ENCODE results near the gene NPBWR2. TPM values are rescaled to one million over a fixed set of nuclear protein-coding genes. Genes with fewer than 3 reads are reported as not detected.

NPBWR2 gene
- total and polyA plus RNA-seq, 9 donors: not detected

GRCh38 chr20:64065062-64065973 is 42.0 kb downstream of the NPBWR2 start:
- no peaks in the 10 kb centered on the region for H3K27me3 ChIP-seq (ENCODE audit: control insufficient read depth, insufficient read depth, low read length)
- no peak for DNase-seq
- H3K27ac ChIP-seq (ENCODE audit: low read length): no peak overlapping the region
- peaks cover 15% of the 10 kb centered on the region for H3K36me3 ChIP-seq (ENCODE audit: control insufficient read depth, insufficient read depth, low read length)
- peaks cover 28% of the 10 kb centered on the region for H3K4me1 ChIP-seq (ENCODE audit: control insufficient read depth, insufficient read depth, low read length)
- H3K4me3 ChIP-seq (ENCODE audit: low read length): no peak overlapping the region
- 41% methylated on average over 26 of the region's 27 CpGs for WGBS (ENCODE audit: insufficient coverage)
- no peaks in the 10 kb centered on the region for H3K9me3 ChIP-seq (replicated peaks; ENCODE audit: control insufficient read depth, low read depth, low read length)

GRCh38 chr20:64064145-64064698 is 43.1 kb downstream of the NPBWR2 start:
- peak overlapping the region; percentile 87 for H3K4me3 ChIP-seq (ENCODE audit: low read length)
- DNase-seq: no peak
- H3K9me3 ChIP-seq (replicated peaks; ENCODE audit: control insufficient read depth, low read depth, low read length): no peaks in the 10 kb centered on the region
- WGBS (ENCODE audit: insufficient coverage): 31% methylated on average over 3 of the region's 12 CpGs
- H3K27me3 ChIP-seq (ENCODE audit: control insufficient read depth, insufficient read depth, low read length): no peaks in the 10 kb centered on the region
- H3K4me1 ChIP-seq (ENCODE audit: control insufficient read depth, insufficient read depth, low read length): peaks cover 26% of the 10 kb centered on the region
- H3K27ac ChIP-seq (ENCODE audit: low read length): no peak overlapping the region
- peaks cover 7% of the 10 kb centered on the region for H3K36me3 ChIP-seq (ENCODE audit: control insufficient read depth, insufficient read depth, low read length)

- H3K4me1 ChIP-seq (ENCODE audit: control insufficient read depth, insufficient read depth, low read length): peaks cover 26% of the 10 kb centered on the region
- H3K4me3 ChIP-seq (ENCODE audit: low read length): peak overlapping the region; percentile 87
- WGBS (ENCODE audit: insufficient coverage): under 1% methylated on average over 50 of the region's 51 CpGs
- peaks cover 4% of the 10 kb centered on the region for H3K36me3 ChIP-seq (ENCODE audit: control insufficient read depth, insufficient read depth, low read length)
- peaks cover 1% of the 10 kb centered on the region for H3K27me3 ChIP-seq (ENCODE audit: control insufficient read depth, insufficient read depth, low read length)
- no peaks in the 10 kb centered on the region for H3K9me3 ChIP-seq (replicated peaks; ENCODE audit: control insufficient read depth, low read depth, low read length)
- peak; percentile 39 for DNase-seq
- H3K27ac ChIP-seq (ENCODE audit: low read length): peak overlapping the region; percentile 51
Measured at GRCh38 chr20:64063389-64064144, 43.8 kb downstream of the NPBWR2 start.

GRCh38 chr20:64062596-64063388 is 44.6 kb downstream of the NPBWR2 start, which contains the start of gene TCEA2:
Gene TCEA2, plus strand, starts transcription at chr20:64063198. Its CDS starts 115 bp downstream, at chr20:64063313.
- Histone ChIP-seq H3K4me1 (ENCODE audit: control insufficient read depth, insufficient read depth, low read length) (peaks cover 30% of the 10 kb centered on the region), H3K27me3 (ENCODE audit: control insufficient read depth, insufficient read depth, low read length) (peaks cover 4% of the 10 kb centered on the region), H3K4me3 (ENCODE audit: low read length) (peak within 1 kb of the TSS; percentile 87), H3K27ac (ENCODE audit: low read length) (peak within 1 kb of the TSS; percentile 76), H3K36me3 (ENCODE audit: control insufficient read depth, insufficient read depth, low read length) (no peaks in the 10 kb centered on the region), H3K9me3 (replicated peaks; ENCODE audit: control insufficient read depth, low read depth, low read length) (no peaks in the 10 kb centered on the region)
- 3% methylated on average over 83 of the region's 85 CpGs for WGBS (ENCODE audit: insufficient coverage)
- DNase-seq: peak; percentile 99

- WGBS (ENCODE audit: insufficient coverage): 38% methylated on average over 5 of the region's 5 CpGs
- peaks cover 10% of the 10 kb centered on the region for H3K27me3 ChIP-seq (ENCODE audit: control insufficient read depth, insufficient read depth, low read length)
- H3K27ac ChIP-seq (ENCODE audit: low read length): peak overlapping the region; percentile 76
Measured at GRCh38 chr20:64062276-64062595, 45.1 kb downstream of the NPBWR2 start.

GRCh38 chr20:64058536-64058935 is 48.8 kb downstream of the NPBWR2 start:
- Histone ChIP-seq H3K9me3 (replicated peaks; ENCODE audit: control insufficient read depth, low read depth, low read length) (no peaks in the 10 kb centered on the region), H3K4me1 (ENCODE audit: control insufficient read depth, insufficient read depth, low read length) (peaks cover 42% of the 10 kb centered on the region)
- WGBS (ENCODE audit: insufficient coverage): 93% methylated on average over 9 of the region's 12 CpGs

More at GRCh38 chr20:64062276-64062595, 45.1 kb downstream of the NPBWR2 start:
- Histone ChIP-seq H3K9me3 (replicated peaks; ENCODE audit: control insufficient read depth, low read depth, low read length) (no peaks in the 10 kb centered on the region), H3K36me3 (ENCODE audit: control insufficient read depth, insufficient read depth, low read length) (no peaks in the 10 kb centered on the region), H3K4me3 (ENCODE audit: low read length) (peak overlapping the region; percentile 65), H3K4me1 (ENCODE audit: control insufficient read depth, insufficient read depth, low read length) (peaks cover 35% of the 10 kb centered on the region)
- DNase-seq: peak; percentile 29

GRCh38 chr20:64057628-64058498 is 49.5 kb downstream of the NPBWR2 start:
- H3K4me1 ChIP-seq (ENCODE audit: control insufficient read depth, insufficient read depth, low read length): peaks cover 44% of the 10 kb centered on the region
- WGBS (ENCODE audit: insufficient coverage): 34% methylated on average over 28 of the region's 33 CpGs
- peak overlapping the region; percentile 67 for H3K27ac ChIP-seq (ENCODE audit: low read length)
- H3K4me3 ChIP-seq (ENCODE audit: low read length): no peak overlapping the region
- peak; percentile 66 for DNase-seq
- no peaks in the 10 kb centered on the region for H3K9me3 ChIP-seq (replicated peaks; ENCODE audit: control insufficient read depth, low read depth, low read length)
- H3K36me3 ChIP-seq (ENCODE audit: control insufficient read depth, insufficient read depth, low read length): no peaks in the 10 kb centered on the region
- H3K27me3 ChIP-seq (ENCODE audit: control insufficient read depth, insufficient read depth, low read length): peaks cover 17% of the 10 kb centered on the region

More at GRCh38 chr20:64058536-64058935, 48.8 kb downstream of the NPBWR2 start:
- no peak for DNase-seq
- no peak overlapping the region for H3K27ac ChIP-seq (ENCODE audit: low read length)
- H3K4me3 ChIP-seq (ENCODE audit: low read length): no peak overlapping the region
- no peaks in the 10 kb centered on the region for H3K36me3 ChIP-seq (ENCODE audit: control insufficient read depth, insufficient read depth, low read length)
- H3K27me3 ChIP-seq (ENCODE audit: control insufficient read depth, insufficient read depth, low read length): peaks cover 14% of the 10 kb centered on the region

- no peak for DNase-seq
- H3K27ac ChIP-seq (ENCODE audit: low read length): peak overlapping the region; percentile 67
- peaks cover 43% of the 10 kb centered on the region for H3K4me1 ChIP-seq (ENCODE audit: control insufficient read depth, insufficient read depth, low read length)
- H3K36me3 ChIP-seq (ENCODE audit: control insufficient read depth, insufficient read depth, low read length): no peaks in the 10 kb centered on the region
- WGBS (ENCODE audit: insufficient coverage): 47% methylated on average over 30 of the region's 39 CpGs
- peaks cover 25% of the 10 kb centered on the region for H3K27me3 ChIP-seq (ENCODE audit: control insufficient read depth, insufficient read depth, low read length)
- no peaks in the 10 kb centered on the region for H3K9me3 ChIP-seq (replicated peaks; ENCODE audit: control insufficient read depth, low read depth, low read length)
- H3K4me3 ChIP-seq (ENCODE audit: low read length): no peak overlapping the region
Measured at GRCh38 chr20:64056889-64057627, 50.3 kb downstream of the NPBWR2 start.
